ENCODE data around the gene PRRT1B. TPM values are rescaled to one million over a fixed set of nuclear protein-coding genes. Genes with fewer than 3 reads are reported as not detected.
"Not testable (repeated sequence)": the region's sequence is repeated elsewhere in the genome, so short reads cannot be mapped to it uniquely, and the experiment has no call there.

Gene PRRT1B
- total RNA-seq, 1 donor from 2014 or later = not detected

- H3K4me1 ChIP-seq = no peaks in the 10 kb centered on the region
- TF ChIP-seq, protein P1, sequence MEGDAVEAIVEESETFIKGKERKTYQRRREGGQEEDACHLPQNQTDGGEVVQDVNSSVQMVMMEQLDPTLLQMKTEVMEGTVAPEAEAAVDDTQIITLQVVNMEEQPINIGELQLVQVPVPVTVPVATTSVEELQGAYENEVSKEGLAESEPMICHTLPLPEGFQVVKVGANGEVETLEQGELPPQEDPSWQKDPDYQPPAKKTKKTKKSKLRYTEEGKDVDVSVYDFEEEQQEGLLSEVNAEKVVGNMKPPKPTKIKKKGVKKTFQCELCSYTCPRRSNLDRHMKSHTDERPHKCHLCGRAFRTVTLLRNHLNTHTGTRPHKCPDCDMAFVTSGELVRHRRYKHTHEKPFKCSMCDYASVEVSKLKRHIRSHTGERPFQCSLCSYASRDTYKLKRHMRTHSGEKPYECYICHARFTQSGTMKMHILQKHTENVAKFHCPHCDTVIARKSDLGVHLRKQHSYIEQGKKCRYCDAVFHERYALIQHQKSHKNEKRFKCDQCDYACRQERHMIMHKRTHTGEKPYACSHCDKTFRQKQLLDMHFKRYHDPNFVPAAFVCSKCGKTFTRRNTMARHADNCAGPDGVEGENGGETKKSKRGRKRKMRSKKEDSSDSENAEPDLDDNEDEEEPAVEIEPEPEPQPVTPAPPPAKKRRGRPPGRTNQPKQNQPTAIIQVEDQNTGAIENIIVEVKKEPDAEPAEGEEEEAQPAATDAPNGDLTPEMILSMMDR (IDR thresholded peaks at IDR 0.05; ENCODE audit: borderline replicate concordance) = no peak
- H3K36me3 ChIP-seq = peaks cover 79% of the 10 kb centered on the region
- no peaks in the 10 kb centered on the region for H3K9me3 ChIP-seq (replicated peaks)
- no peak overlapping the region for H3K27ac ChIP-seq (replicated peaks)
- no peak for DNase-seq
- intact Hi-C loops (cut with micrococcal nuclease) = no loop called here
- H3K27me3 ChIP-seq (ENCODE audit: low read depth) = no peaks in the 10 kb centered on the region
- H3K4me3 ChIP-seq = no peak overlapping the region
These were observed 33.4 kb upstream of the PRRT1B start for GRCh38 chr9:131511880-131512279.

DNA sequence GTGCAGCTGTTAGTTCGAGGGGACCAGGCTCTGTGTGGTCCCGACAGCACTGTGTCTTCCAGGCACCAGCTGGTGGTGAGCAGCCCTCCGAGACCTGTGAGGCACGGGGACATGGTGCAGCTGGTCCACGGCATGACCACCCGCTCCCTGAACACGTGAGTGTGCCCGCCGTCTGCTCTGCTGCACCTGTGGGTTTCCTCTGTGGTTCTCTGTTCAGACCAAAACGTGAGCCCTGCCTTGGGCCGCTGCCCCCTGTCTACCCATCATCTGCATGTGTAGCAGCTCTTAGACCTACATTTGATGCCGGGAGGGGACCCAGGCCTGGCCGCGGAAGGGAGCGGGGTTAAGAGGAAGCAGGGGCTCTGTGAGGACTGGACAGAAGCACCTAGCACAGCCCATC lies 32.1 kb upstream of the PRRT1B start:
- H3K4me3 ChIP-seq = no peak overlapping the region
- DNase-seq = no peak
- intact Hi-C loops (cut with micrococcal nuclease) = no loop called here
- TF ChIP-seq, protein P1 (IDR thresholded peaks at IDR 0.05; ENCODE audit: borderline replicate concordance) = no peak
- no peak overlapping the region for H3K27ac ChIP-seq (replicated peaks)
- no peaks in the 10 kb centered on the region for H3K27me3 ChIP-seq (ENCODE audit: low read depth)
- no peaks in the 10 kb centered on the region for H3K9me3 ChIP-seq (replicated peaks)
- peaks cover 74% of the 10 kb centered on the region for H3K36me3 ChIP-seq
- peaks cover 10% of the 10 kb centered on the region for H3K4me1 ChIP-seq

GRCh38 chr9:131515559-131516031 lies 29.7 kb upstream of the PRRT1B start:
- Histone ChIP-seq H3K36me3 (peaks cover 83% of the 10 kb centered on the region), H3K4me1 (peaks cover 28% of the 10 kb centered on the region)
- H3K4me3 ChIP-seq; DNase-seq; H3K9me3 ChIP-seq (replicated peaks); H3K27me3 ChIP-seq (ENCODE audit: low read depth); H3K27ac ChIP-seq (replicated peaks); intact Hi-C loops (cut with micrococcal nuclease): not testable (repeated sequence)

GRCh38 chr9:131516100-131516499 lies 29.2 kb upstream of the PRRT1B start:
- TF ChIP-seq, protein P1 (IDR thresholded peaks at IDR 0.05; ENCODE audit: borderline replicate concordance) = no peak
- Histone ChIP-seq H3K27ac (replicated peaks) (no peak overlapping the region), H3K4me1 (peaks cover 28% of the 10 kb centered on the region), H3K4me3 (no peak overlapping the region), H3K9me3 (replicated peaks) (no peaks in the 10 kb centered on the region), H3K27me3 (ENCODE audit: low read depth) (no peaks in the 10 kb centered on the region), H3K36me3 (peaks cover 83% of the 10 kb centered on the region)
- no peak for DNase-seq
- intact Hi-C loops (cut with micrococcal nuclease) = no loop called here

GRCh38 chr9:131516930-131517329 lies 28.4 kb upstream of the PRRT1B start:
- intact Hi-C loops (cut with micrococcal nuclease) = no loop called here
- peak overlapping the region; percentile 91 for H3K27ac ChIP-seq (replicated peaks)

GRCh38 chr9:131517761-131518190 lies 27.5 kb upstream of the PRRT1B start:
- Histone ChIP-seq H3K4me1 (peaks cover 28% of the 10 kb centered on the region), H3K27me3 (ENCODE audit: low read depth) (no peaks in the 10 kb centered on the region), H3K9me3 (replicated peaks) (no peaks in the 10 kb centered on the region), H3K27ac (replicated peaks) (peak overlapping the region; percentile 91), H3K36me3 (peaks cover 83% of the 10 kb centered on the region), H3K4me3 (peak overlapping the region; percentile 19)
- intact Hi-C loops (cut with micrococcal nuclease) = no loop called here
- peak; percentile 53 for DNase-seq
- TF ChIP-seq, protein P1 (IDR thresholded peaks at IDR 0.05; ENCODE audit: borderline replicate concordance) = no peak

More at GRCh38 chr9:131516930-131517329, 28.4 kb upstream of the PRRT1B start:
- TF ChIP-seq, protein P1 (IDR thresholded peaks at IDR 0.05; ENCODE audit: borderline replicate concordance) = no peak
- Histone ChIP-seq H3K36me3 (peaks cover 83% of the 10 kb centered on the region), H3K9me3 (replicated peaks) (no peaks in the 10 kb centered on the region), H3K4me3 (no peak overlapping the region), H3K27me3 (ENCODE audit: low read depth) (no peaks in the 10 kb centered on the region), H3K4me1 (peaks cover 28% of the 10 kb centered on the region)
- peak; percentile 37 for DNase-seq

Measured in left ventricle myocardium inferior (tissue), 1 donor.